Stimulated activated CD4-positive, alpha-beta T cell treated with anti-CD3 and anti-CD28 coated beads, Interleukin-15, amount 100 ng/mL, for 1 hour (primary cell): ENCODE measurements around the gene PLAU.
A peak's percentile ranks its signal among the peaks of the same experiment; 100 is the strongest.

ENCODE experiments used
- DNase-seq, 2 donors: peaks; one replicate each; pipeline ENCODE4 v3.0.0-alpha.2; 2020; ENCODE audit warnings: low read depth in 1 of 2, low spot score in 1 of 2

Gene PLAU

GRCh38 chr10:73910764-73911552, at the start of gene PLAU:
Gene PLAU (plus strand): TSS chr10:73911132. CDS start chr10:73911556, 424 bp downstream.
- peak in 1 of 2 donors; percentile 17 for DNase-seq

GRCh38 chr10:73862011-73862410, 48.9 kb upstream of the PLAU start:
- no peak for DNase-seq

- no peak for DNase-seq
Observed at GRCh38 chr10:73863039-73863817, 47.7 kb upstream of the PLAU start.

- DNase-seq = no peak
Observed at GRCh38 chr10:73864229-73864628, 46.7 kb upstream of the PLAU start.

GRCh38 chr10:73865107-73865458, 45.8 kb upstream of the PLAU start:
- no peak for DNase-seq

- no peak for DNase-seq
Observed at GRCh38 chr10:73865459-73866442, 45.2 kb upstream of the PLAU start.

- DNase-seq = no peak
Observed at GRCh38 chr10:73866621-73867020, 44.3 kb upstream of the PLAU start.

- no peak for DNase-seq
Observed at GRCh38 chr10:73867126-73867807, 43.7 kb upstream of the PLAU start.

- no peak for DNase-seq
Observed at GRCh38 chr10:73867871-73868631, 42.9 kb upstream of the PLAU start.

GRCh38 chr10:73868655-73869195, 42.2 kb upstream of the PLAU start:
- DNase-seq = no peak

- no peak for DNase-seq
Observed at GRCh38 chr10:73871295-73872189, 39.4 kb upstream of the PLAU start.

GRCh38 chr10:73872190-73872710, 38.7 kb upstream of the PLAU start:
- no peak for DNase-seq

GRCh38 chr10:73873142-73873837, 37.6 kb upstream of the PLAU start:
- DNase-seq = no peak

GRCh38 chr10:73873838-73874215, 37.1 kb upstream of the PLAU start:
- no peak for DNase-seq

GRCh38 chr10:73874267-73875138, 36.4 kb upstream of the PLAU start, which contains the start of gene CAMK2G:
Gene CAMK2G (minus strand): TSS chr10:73874555. CDS start chr10:73874461, 94 bp downstream.
- DNase-seq = peak; percentile 65 to 67

- DNase-seq = no peak
Observed at GRCh38 chr10:73875139-73875475, 35.8 kb upstream of the PLAU start.

GRCh38 chr10:73876157-73876556, 34.8 kb upstream of the PLAU start:
- no peak for DNase-seq
